Measurements from ENCODE around the gene MRPL21. TPM values are rescaled to one million over a fixed set of nuclear protein-coding genes. Genes with fewer than 3 reads are reported as not detected.
A peak's percentile ranks its signal among the peaks of the same experiment; 100 is the strongest.

Gene MRPL21
- total RNA-seq, 1 experiment from 2014 or later: 59.0 TPM

DNA sequence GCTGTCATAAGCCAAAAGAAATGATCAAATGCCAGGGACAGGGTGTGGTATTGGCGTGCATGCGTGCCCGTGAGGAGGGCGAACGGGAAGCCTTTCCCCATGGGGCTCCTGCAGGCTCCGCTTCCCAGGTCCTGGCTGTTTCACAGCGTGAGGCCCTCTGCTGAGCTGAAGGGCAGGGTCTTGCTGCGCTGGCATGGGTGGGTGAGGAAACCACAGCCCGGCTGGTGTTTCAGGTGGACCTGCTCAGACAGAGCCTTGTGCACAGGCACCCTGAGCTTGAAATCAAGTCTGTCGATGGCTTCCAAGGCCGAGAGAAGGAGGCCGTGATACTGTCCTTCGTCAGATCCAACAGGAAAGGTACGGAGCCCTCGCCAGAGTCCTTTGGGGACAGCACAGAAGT is 31.4 kb upstream of the MRPL21 start:
- no peak for DNase-seq (ENCODE audit: low read depth)

DNA sequence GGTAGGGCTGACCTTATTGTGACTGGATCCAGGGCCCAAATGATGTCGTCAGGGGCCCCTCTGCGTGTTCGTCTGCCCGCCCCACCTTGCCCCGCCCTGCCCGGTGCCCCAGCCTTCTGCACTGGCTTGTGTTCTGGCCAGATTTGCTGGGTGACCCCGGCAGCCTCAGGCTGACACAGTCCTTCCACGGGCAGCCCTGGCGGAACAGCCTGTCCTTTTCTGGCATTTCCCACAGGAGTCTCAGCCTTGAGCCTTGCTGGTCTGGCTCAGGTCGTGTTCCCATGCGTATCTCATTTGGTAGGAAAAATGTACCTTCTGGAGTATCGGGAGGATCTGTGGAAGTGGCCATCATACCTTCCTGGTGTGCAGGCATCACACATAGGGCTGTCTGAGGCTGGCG is 31.0 kb upstream of the MRPL21 start:
- no peak for DNase-seq (ENCODE audit: low read depth)

DNA sequence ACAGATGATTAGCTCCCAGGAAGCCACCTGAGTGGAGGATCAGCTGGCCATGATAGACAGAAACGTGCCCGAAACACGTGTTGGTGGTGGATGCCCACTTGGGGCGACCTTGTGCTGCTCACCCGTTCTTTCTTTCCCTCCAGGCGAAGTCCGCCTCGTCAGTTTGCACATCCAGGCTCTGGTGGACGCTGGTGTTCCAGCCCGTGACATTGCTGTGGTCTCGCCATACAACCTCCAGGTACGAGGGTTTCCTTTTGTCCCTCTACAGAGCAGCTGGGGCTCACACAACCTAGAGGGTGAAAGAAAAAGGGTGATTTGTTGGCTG is 30.7 kb upstream of the MRPL21 start:
- no peak for DNase-seq (ENCODE audit: low read depth)

DNA sequence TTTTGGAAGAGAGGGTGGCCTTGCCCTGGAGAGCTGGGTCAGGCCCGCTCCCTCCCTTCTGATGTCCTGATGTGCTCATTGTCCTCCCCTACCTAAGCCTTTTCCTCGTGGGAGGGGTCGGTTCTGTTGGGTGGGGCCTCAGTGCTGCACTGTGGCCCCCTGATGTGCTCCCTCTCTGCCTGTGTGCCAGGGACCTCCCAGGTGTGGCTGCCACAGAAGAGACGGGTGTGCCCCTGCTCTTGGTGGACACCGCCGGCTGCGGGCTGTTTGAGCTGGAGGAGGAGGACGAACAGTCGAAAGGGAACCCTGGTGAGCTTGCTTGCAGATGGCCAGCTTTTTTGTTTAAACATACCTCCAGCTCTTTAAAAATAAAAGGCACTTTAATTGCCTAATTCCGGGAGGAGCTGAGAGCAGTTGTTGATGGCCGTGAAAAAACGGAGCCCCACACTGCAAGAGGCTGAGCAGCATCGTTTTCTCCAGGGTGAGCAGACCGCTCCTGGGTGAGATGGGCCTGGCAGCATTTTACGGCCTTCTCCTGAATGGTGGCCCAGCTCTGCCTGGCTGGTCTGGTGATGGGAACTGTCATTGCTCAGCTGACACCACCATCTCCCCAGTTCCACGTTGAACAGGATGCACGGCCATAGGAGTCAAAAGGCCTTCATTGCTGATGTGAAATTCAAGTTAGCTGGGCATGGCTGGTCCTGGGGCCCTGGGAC is 30.1 kb upstream of the MRPL21 start:
- no peak for DNase-seq (ENCODE audit: low read depth)

DNA sequence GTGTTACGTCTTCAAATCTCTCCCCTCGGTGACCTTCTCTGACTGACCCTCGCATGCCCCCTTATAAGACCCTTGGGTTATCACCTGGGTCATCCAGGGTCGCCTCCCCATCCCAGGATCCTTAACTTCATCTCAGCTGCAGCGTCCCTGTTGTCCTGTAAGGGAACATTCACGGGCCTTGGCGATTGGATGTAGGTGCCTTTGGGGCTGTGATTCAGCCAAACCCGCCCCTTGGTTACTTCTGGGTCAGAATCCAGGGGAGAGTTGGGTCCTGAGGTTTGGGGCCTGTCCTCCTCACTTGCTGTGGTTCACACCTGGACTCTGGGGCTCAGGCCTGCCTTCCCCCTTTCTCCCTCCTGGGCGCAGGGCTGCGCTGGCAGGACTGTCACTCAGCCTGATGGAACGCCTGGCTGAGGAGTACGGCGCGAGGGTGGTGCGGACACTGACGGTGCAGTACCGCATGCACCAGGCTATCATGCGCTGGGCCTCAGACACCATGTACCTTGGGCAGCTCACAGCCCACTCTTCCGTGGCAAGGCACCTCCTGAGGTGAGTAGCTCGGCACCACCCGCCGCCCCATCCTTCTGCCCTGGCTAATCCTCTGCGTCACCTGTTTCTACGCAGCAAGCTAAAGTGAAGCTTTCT is 29.4 kb upstream of the MRPL21 start:
- no peak for DNase-seq (ENCODE audit: low read depth)

DNA sequence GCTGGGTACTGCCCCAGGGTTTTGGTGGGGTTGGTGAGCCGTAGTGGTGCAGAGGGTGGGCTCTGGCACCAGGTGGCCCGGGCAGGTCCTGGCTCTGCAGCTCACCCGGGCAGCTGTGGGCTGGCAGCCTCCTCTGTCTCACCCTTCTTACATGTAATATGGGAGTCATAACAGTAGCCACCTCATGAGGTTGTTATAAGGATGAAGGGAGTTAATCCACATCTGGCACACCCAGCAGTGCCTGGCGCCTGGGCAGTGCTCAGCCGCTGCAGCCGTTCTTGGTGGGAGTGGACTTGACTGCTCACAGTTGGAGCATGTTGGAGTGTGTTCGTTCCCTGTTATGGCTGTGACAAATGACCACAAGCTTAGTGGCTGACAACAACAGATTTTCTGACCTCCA is 28.7 kb upstream of the MRPL21 start:
- no peak for DNase-seq (ENCODE audit: low read depth)

DNA sequence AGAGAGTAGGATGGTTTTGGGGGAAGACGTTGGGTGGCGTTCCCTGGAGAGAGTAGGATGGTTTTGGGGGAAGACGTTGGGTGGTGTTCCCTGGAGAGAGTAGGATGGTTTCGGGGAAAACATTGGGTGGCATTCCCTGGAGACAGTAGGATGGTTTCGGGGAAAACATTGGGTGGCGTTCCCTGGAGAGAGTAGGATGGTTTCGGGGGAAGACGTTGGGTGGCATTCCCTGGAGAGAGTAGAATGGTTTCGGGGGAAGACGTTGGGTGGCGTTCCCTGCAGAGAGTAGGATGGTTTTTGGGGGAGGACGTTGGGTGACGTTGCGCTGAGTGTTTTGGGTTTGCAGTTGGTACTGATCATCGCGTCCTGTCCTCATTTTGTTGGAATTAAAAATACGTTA is 28.3 kb upstream of the MRPL21 start:
- DNase-seq (ENCODE audit: low read depth): no peak

DNA sequence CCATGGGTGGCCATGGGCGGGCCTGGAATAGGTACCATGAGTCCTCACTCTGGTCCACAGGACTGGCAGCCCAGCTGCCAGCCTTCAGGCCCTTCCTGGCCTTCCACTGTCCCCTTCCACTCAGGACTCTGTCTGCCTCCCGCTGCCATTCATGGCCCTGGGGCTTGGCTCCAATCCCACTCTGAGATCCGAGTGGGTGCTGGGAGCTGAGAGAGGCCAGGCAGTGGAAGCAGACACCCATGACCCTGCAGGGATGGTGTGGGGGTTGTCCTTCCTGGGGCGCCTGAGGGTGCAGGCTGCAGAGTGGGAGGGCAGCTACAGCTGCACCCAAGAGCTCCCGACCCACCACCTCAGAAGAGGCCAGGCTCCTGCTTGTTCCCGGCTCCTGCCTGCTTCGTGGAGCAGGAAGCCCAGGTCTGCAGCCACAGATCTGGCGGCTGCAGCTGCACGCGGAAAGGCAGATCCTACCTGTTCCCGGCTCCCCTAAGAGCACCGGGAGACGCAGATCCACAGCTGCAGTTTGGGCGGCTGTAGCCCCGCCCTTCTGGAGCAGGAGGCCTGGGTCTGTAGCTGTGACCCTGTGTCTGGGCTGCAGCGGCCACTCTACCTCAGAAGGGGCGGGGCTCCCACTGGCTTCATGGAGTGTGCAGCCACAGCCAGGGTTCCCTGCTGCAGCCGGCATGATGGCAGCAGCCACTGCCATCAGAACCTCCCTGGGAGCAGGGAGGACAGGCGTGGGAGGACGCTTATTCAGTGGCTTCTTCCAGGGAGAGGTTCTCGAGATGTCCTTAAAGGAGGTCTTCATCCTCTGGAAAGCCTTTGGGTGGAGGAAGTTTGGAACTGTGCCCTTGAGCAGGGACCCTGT is 27.6 kb upstream of the MRPL21 start:
- no peak for DNase-seq (ENCODE audit: low read depth)

DNA sequence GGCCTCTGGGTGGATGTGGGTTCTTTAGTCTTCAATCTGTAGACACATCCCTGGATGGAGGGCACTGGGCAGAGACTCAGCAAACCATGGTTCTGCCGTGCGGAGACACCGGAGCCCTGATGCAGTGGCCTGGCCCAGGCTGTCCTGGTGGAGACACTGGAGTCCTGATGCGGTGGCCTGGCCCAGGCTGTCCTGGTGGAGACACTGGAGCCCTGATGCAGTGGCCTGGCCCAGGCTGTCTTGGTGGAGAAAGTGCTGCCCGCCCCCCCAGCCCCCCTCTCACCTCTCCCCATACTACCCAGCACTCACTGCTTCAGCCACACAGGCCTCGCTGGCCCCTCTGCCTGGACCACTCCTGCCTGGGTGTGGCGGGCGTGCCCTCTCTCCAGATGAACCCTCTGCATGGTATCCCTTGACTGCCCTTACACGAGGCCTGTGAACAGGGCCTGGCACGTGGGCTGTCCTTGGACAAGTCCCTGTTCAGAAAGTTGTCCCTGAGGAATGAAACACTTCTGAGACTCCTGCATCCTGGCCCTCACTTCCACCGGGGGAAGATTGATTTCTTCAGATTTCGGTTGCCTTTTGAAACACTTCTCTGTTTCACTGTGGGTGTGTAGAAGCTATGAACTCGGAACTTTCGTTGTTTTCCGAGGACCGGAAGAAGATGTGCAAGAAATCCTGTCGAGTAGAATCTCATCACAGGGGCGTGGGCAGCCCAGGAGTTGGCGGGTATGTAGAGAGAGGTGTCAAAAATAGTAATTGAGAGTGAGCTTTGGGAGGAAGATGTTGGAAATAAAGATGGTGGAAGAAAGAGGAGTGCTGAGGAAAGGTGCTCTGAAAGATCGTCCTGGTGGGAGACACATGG is 26.3 kb upstream of the MRPL21 start:
- no peak for DNase-seq (ENCODE audit: low read depth)

DNA sequence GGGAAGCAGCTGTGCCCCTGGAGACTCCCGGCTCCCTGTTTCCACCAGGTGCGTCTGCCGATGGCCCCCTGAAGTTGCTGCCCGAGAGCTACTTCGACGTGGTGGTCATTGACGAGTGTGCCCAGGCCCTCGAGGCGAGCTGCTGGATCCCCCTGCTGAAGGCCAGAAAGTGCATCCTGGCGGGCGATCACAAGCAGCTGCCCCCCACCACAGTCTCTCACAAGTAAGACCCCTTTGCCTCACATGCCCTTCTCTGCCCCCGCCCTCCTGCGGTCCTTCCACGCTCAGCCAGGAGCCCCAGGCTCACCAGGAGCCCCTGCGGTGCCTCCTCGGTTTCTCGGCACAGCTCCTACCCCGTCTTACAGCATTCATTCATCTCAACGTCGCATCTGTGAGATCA is 25.5 kb upstream of the MRPL21 start:
- no peak for DNase-seq (ENCODE audit: low read depth)

DNA sequence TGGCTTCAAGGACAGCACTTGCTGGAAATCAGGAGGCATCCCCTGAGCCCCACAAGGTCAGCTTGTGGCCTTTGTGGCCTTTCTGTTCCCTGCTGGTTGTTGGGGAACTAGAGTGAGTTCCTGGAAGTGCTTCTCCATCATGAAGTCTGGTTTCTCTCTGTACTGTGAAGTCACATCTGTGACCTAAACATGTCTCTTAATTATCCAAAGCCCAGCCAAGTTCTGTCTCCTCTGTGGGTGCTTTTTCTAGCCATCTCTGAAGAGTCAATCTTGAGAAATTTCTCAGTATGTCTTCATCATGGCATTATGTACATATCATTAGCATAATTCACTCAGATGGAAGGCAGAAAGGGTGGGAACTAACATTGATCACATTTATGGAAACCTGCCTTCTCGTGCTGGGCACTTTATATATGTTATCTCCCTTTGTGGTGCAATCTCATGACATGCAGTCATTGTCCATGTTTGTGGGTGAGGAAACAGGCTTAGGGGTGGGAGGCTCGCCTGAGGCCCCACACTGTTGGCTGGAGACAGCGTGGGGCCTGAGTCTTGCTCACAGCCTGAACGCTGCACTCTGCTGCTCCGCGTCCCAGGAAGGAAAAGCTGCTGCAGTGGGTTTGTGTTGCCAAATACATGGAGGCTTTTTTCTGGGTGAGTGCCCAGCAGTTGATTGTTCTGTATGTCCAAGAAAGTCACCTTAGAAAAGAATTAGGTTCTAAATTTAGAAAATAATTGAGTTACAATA is 24.7 kb upstream of the MRPL21 start:
- DNase-seq (ENCODE audit: low read depth): no peak

DNA sequence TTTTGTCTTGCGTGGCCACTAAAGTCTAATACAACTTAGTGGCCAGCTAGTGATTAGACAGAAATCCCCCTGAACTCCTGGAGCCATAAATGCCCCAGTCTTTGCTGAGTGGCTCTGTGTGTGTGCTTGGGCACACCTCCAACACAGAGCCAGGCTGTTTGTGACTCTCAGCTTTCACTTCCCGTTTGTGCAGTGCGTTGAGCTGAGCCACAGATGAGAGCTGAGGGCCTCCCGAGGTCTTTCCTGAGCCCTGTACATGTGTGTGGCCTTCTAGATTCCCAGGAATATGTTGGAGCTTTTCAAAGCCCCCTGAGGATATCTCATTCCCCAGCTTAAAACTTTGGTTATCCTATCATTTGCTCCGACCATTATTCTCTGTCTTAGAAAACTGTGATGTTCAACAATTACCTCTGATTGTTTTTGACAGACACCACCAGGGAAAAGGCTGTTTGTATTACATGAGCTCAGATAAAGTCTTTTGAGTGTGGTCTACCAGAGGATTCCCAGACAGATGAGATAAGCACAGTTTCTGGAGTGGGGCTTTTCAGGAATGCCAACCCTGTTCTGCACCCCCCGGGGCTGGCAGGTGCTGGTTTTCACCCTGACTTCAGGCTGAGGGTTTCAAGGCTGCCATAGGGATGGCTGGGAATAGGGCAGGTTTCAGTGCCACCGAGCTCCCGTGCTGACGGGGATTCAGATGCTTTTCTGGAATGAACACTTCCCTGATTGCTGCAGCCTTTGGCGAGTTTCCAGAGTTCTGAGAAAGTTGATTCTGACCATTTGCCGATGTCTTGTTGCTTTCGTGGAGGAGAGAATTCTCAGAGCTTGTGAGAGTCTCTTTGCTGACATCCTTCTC is 23.9 kb upstream of the MRPL21 start:
- no peak for DNase-seq (ENCODE audit: low read depth)

DNA sequence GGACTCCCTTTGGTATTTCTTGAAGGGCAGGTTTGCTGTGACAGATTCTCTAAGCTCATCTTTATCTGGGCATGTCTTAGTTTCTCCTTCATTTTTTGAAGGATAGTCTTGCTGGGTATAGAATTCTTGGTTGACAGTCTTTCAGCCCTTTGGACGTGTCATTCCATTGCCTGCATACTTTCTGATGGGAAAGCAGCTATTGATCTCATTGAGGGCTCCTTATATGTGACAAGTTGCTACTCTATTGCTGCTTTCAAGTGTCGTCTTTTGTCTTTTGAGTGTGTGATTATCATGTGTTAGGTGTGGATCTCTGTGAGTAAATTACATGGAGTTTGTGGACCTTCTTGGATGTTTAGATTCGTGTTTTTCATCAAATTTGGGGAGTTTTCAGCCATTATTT is 22.0 kb upstream of the MRPL21 start:
- DNase-seq (ENCODE audit: low read depth): peak; percentile 11

DNA sequence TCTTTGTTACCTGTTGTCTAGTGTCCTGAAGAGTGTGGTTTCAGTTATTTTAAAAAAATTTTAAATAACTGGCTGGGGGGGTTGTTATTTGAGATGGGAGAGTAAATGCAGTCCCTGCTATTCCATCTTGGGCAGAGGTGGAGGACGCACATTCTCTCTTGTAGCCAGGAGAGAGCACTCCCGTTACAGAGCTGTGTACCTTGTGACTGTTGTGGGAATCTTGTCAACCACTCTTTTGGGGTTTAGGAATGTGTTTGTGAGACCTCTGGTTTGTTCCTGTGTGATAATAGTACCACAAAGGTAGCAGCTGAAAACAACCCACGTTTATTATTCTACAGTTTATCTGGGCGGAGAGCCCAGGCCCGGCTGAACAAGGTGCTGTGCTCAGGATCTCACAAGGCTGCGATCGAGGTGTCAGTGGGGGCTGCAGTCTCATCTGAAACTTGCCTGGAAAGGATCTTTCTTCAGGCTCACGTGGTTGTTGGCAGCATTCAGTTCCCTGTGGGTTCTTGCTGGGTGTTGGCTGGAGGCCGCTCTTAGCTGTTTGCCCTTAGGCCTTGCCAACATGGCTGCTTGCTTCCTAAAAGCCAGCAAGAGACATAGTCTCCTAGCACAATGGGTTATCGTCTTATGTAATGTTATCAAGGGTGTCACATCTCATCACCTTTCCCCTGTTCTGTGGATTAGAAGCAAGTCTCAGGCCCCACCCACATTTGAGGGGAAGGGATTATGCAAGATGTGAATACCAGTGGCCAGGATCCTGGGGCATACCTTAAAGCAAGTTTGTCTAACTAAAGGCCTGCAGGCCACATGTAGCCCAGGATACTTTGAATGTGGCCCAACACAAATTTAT is 20.7 kb upstream of the MRPL21 start:
- no peak for DNase-seq (ENCODE audit: low read depth)

DNA sequence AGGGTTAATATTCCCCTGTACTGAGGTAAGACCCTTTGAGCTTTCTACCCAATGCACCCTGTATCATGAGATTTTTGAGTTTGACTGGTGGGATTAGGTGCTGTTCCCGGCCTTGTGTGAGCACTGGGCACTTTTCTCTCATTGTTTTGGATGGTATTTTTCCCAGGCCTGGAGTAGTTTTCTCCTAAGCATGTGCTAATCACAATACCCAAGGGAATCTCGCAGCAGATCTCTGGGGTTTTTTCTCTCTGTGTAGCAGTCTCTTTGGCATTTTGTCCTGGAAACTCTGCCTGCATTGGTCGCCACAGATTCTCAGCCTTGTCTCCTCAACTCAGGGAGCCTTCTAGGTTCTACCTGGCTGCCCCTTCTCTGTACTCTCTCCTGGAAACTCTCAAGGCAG is 20.0 kb upstream of the MRPL21 start:
- no peak for DNase-seq (ENCODE audit: low read depth)

DNA sequence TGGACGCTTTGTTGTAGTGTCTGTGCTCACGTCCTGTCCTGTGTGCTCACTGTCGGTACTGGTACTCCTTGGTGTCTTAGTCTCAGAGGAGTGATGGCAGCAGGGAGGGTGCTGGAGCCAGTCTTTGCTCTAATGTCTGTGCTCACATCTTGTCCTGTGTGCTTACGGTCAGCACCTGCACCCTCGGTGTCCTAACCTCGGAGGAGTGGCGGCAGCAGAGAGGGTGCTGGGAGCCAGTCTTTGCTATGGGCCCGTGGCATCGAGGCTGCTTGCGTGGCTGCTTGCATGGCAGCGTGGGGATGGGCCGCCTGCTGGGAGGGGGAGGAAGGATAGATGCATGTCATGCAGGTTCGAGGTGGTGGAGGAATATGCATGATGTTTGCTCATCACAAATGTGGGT is 12.8 kb upstream of the MRPL21 start:
- DNase-seq (ENCODE audit: low read depth): no peak

DNA sequence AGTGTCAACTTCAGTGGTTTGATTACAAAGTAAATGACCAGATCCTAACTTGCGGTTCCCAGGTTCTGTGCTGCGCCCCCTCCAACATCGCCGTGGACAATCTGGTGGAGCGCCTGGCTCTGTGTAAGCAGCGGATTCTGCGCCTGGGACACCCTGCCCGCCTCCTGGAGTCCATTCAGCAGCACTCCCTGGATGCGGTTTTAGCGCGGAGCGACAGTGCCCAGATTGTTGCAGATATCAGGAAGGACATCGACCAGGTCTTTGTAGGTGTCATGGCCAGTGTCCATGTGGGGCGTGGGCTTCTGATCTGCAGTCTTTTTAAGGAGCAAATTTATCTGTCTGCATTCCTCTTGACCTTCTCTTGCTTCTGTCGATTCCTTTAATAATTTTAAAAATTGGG is 11.1 kb upstream of the MRPL21 start:
- no peak for DNase-seq (ENCODE audit: low read depth)

DNA sequence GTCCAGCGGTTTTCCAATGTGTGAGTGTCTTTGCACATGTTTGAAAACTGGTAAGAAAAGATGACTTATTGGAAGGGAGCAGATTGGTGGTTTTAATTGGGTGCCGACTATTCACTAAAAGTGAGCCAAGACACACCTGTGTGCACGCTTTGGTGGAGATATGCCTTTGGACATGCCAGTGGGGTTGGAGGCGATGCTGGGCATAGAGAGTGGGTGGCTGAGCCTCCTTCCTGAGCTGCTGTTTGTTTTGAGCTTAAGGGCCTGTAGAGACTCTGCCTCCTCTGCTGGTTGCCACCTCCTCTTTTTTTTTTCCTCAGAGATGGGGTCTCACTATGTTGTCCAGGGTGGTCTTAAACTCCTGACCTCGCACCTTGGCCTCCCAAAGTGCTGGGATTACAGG is 9.6 kb upstream of the MRPL21 start:
- no peak for DNase-seq (ENCODE audit: low read depth)

DNA sequence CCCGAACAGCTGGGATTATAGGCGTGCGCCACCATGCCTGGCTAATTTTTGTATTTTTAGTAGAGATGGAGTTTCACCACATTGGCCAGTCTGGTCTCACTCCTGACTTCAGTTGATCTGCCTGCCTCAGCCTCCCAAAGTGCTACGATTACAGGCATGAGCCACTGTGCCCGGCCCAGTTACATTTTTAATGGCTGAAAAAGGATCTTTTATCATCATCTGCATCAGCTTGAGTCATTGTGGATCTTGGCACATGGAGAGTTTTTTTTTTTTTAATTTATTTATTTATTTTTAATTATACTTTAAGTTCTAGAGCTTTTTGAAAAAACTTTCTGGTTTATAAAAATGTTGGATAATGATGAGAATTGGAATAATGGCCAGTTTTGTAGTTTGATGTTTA is 8.6 kb upstream of the MRPL21 start:
- no peak for DNase-seq (ENCODE audit: low read depth)

Measured in LHCN-M2 (cell line).